GM18519 (cell line): ENCODE measurements around the gene CDKN3.
"Not testable (repeated sequence)": the region's sequence is repeated elsewhere in the genome, so short reads cannot be mapped to it uniquely, and the experiment has no call there.

Experiments
- ATAC-seq: cut with Tn5 transposase; IDR thresholded peaks from one replicate; pipeline ENCODE4 v1.9.1; 2021; ENCODE audit warnings: mild to moderate bottlenecking, moderate library complexity; ENCODE audit not compliant: unreplicated experiment, low FRiP score

Gene CDKN3

GRCh38 chr14:54451961-54452360, 55.2 kb downstream of the CDKN3 start:
- no peak for ATAC-seq

- no peak for ATAC-seq
Measured at GRCh38 chr14:54453252-54453651, 56.4 kb downstream of the CDKN3 start.

- ATAC-seq = not testable (repeated sequence)
Measured at GRCh38 chr14:54453990-54454389, 57.2 kb downstream of the CDKN3 start.

- ATAC-seq = no peak
Measured at GRCh38 chr14:54455363-54455762, 58.6 kb downstream of the CDKN3 start.

GRCh38 chr14:54456820-54457608, 60.2 kb downstream of the CDKN3 start:
- ATAC-seq = not testable (repeated sequence)

GRCh38 chr14:54457609-54457996, 60.8 kb downstream of the CDKN3 start:
- no peak for ATAC-seq

- ATAC-seq = not testable (repeated sequence)
Measured at GRCh38 chr14:54458536-54458935, 61.7 kb downstream of the CDKN3 start.

GRCh38 chr14:54459106-54459505, 62.3 kb downstream of the CDKN3 start:
- ATAC-seq = no peak

- no peak for ATAC-seq
Measured at GRCh38 chr14:54462048-54462447, 65.2 kb downstream of the CDKN3 start.

GRCh38 chr14:54465654-54466053, 68.8 kb downstream of the CDKN3 start:
- no peak for ATAC-seq

GRCh38 chr14:54467280-54467679, 70.5 kb downstream of the CDKN3 start:
- ATAC-seq = no peak
